ENCODE data around the gene ACE2. TPM values are rescaled to one million over a fixed set of nuclear protein-coding genes. Genes with fewer than 3 reads are reported as not detected.

The ACE2 gene
- total RNA-seq = not detected in 2 replicates

DNA sequence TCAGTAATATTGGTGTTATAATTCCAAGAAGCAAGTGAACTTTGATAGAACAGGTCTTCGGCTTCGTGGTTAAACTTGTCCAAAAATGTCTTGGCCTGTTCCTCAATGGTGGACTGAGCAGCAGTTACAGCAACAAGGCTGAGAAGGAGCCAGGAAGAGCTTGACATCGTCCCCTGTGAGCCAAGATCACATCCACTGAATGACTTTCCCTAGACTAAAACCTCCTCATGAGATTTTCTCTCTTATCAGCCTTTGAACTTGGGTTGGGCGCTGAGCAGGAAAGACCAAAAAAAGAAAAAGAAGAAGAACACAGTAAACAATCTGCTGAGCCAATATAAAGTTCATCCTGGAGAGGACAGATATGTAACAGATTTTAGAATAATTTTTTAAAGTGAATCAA lies at the start of gene ACE2:
ACE2 (minus strand) TSS at position 216 of the 400 bp plus-strand sequence; CDS start at position 167, 49 bp downstream.

Other genes with a start within 250 kb of the ACE2 start
- gene VEGFD, start 216.5 kb downstream of the ACE2 start, total RNA-seq = not detected in 2 replicates
- 4.2 and 5.1 TPM in 2 replicates for gene PIR, start 107.6 kb downstream of the ACE2 start, total RNA-seq
- not detected in 2 replicates for gene BMX, start 100.2 kb downstream of the ACE2 start, total RNA-seq
- 0.16 and 0.51 TPM in 2 replicates for gene CLTRN, start 63.8 kb upstream of the ACE2 start, total RNA-seq
- 1.8 and 4.6 TPM in 2 replicates for gene CA5B, start 137.3 kb upstream of the ACE2 start, total RNA-seq
- gene ZRSR2, start 189.5 kb upstream of the ACE2 start, total RNA-seq = 1.9 and 2.1 TPM in 2 replicates

All from mesangial cell (primary cell).